Measurements from ENCODE around the gene DENND5A.
A peak's percentile ranks its signal among the peaks of the same experiment; 100 is the strongest.

DENND5A gene

GRCh38 chr11:9096427-9096826, 168.7 kb downstream of the DENND5A start:
- Mint-ChIP-seq H3K27ac (no peak overlapping the region), H3K4me3 (no peak overlapping the region), H3K4me1 (no peaks in the 10 kb centered on the region), H3K36me3 (no peaks in the 10 kb centered on the region), H3K27me3 (peaks cover 69% of the 10 kb centered on the region), H3K9me3 (no peaks in the 10 kb centered on the region)
- no peak for ATAC-seq

GRCh38 chr11:9095421-9095820, 169.7 kb downstream of the DENND5A start:
- H3K27me3 Mint-ChIP-seq: peaks cover 62% of the 10 kb centered on the region
- no peaks in the 10 kb centered on the region for H3K9me3 Mint-ChIP-seq
- no peak overlapping the region for H3K27ac Mint-ChIP-seq
- H3K4me3 Mint-ChIP-seq: no peak overlapping the region
- no peaks in the 10 kb centered on the region for H3K36me3 Mint-ChIP-seq
- no peaks in the 10 kb centered on the region for H3K4me1 Mint-ChIP-seq
- no peak for ATAC-seq

DNA sequence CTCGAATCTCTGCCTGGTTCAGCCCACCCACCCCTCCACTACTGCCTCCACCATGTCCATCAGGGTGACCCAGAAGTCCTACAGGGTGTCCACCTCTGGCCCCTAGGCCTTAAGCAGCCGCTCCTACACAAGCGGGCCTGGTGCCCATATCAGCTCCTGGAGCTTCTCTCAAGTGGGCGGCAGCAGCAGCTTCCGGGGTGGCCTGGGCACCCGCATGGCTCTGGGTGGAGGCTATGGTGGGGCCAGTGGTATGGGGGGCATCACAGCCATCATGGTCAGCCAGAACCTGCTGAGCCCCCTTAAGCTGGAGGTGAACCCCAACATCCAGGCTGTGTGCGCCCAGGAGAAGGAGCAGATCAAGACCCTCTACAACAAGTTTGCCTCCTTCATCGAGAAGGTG, 170.7 kb downstream of the DENND5A start:
- Mint-ChIP-seq H3K27ac (no peak overlapping the region), H3K4me3 (no peak overlapping the region), H3K4me1 (no peaks in the 10 kb centered on the region), H3K36me3 (no peaks in the 10 kb centered on the region), H3K27me3 (peaks cover 62% of the 10 kb centered on the region), H3K9me3 (no peaks in the 10 kb centered on the region)
- no peak for ATAC-seq

DNA sequence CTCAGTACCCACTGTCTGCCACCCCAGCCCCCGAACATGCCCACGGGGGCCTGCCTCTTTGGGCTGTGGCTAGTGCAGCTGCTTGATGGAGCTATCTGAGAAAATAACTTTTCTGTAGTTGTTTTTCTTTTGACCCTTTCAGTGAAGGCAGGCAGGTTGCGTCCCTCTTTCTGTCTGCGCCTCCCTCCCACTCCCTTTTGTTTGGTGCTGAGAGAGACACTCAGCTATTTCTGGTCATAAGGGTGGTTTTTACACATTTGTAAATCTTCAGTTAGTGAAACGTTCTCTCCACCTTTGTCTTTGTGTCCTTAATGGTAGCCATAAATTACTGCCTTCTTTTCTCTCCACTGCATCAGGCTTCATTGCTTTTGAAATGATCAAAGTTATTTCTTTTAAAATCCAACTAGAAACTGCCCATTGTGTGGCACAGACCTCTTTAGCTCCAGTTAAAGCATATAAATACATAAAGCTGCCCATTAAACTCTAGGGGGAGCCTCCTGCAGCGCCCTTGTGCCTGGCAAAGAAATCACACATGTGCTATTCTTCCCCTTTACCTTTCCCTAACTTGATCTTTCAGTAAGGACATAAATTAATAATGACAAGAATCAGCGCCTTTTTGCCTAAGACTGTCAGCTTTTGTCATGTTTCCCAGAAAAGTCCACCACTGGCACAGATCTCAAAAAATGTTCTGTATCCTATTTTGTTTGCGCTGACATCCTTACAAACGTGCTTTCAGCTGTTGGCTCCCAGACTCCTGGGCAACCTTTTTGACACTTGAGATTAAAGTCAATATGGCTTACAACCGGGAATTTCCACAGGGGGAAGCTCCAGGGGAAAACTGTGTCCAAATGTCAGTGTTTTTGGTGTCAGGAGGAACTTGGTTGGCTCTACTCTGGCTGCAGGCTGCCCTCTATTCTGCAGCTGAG, 172.0 kb downstream of the DENND5A start:
- no peaks in the 10 kb centered on the region for H3K9me3 Mint-ChIP-seq
- no peaks in the 10 kb centered on the region for H3K36me3 Mint-ChIP-seq
- H3K4me3 Mint-ChIP-seq: peak overlapping the region; percentile 12
- no peak for ATAC-seq
- H3K27me3 Mint-ChIP-seq: peaks cover 68% of the 10 kb centered on the region
- H3K4me1 Mint-ChIP-seq: no peaks in the 10 kb centered on the region
- no peak overlapping the region for H3K27ac Mint-ChIP-seq

DNA sequence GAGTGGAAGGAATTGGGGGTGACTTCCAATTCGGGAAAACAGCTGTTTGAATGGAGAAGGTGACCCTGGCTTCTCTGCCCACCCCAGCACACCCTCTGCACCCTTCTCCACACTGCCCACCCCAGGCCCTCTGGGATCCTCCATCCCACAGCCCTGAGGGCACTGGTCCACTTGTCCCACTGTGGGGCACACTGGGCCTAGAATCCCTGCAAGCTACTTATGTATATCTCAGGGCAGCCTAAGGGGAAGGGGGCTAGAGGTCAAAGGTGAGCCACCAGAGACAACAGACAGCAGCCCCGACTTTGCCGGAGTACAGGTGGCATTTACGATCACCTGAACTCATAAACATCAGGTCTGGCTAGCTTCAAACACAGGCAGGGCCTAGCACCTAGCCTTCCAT, 173.1 kb downstream of the DENND5A start:
- Mint-ChIP-seq H3K4me1 (no peaks in the 10 kb centered on the region), H3K36me3 (no peaks in the 10 kb centered on the region), H3K27ac (no peak overlapping the region), H3K9me3 (no peaks in the 10 kb centered on the region), H3K27me3 (peaks cover 75% of the 10 kb centered on the region), H3K4me3 (peak overlapping the region; percentile 45)
- no peak for ATAC-seq

- H3K36me3 Mint-ChIP-seq: no peaks in the 10 kb centered on the region
- ATAC-seq: peak; percentile 24
- no peaks in the 10 kb centered on the region for H3K9me3 Mint-ChIP-seq
- H3K4me3 Mint-ChIP-seq: peak within 1 kb of the TSS; percentile 45
- H3K27me3 Mint-ChIP-seq: peaks cover 72% of the 10 kb centered on the region
- no peaks in the 10 kb centered on the region for H3K4me1 Mint-ChIP-seq
- H3K27ac Mint-ChIP-seq: no peak within 1 kb of the TSS
These were observed 173.9 kb downstream of the DENND5A start, which contains the start of gene SCUBE2 for GRCh38 chr11:9091044-9091922. SCUBE2 (minus strand) TSS chr11:9091599; CDS start chr11:9091528, 71 bp downstream.

GRCh38 chr11:9090488-9091043, 174.6 kb downstream of the DENND5A start:
- Mint-ChIP-seq H3K4me1 (no peaks in the 10 kb centered on the region), H3K4me3 (peak overlapping the region; percentile 22), H3K27me3 (peaks cover 68% of the 10 kb centered on the region), H3K9me3 (no peaks in the 10 kb centered on the region), H3K36me3 (no peaks in the 10 kb centered on the region), H3K27ac (no peak overlapping the region)
- ATAC-seq: no peak

GRCh38 chr11:9089636-9090035, 175.5 kb downstream of the DENND5A start:
- no peaks in the 10 kb centered on the region for H3K9me3 Mint-ChIP-seq
- peaks cover 59% of the 10 kb centered on the region for H3K27me3 Mint-ChIP-seq
- no peak overlapping the region for H3K27ac Mint-ChIP-seq
- no peak overlapping the region for H3K4me3 Mint-ChIP-seq
- no peak for ATAC-seq
- no peaks in the 10 kb centered on the region for H3K36me3 Mint-ChIP-seq
- H3K4me1 Mint-ChIP-seq: no peaks in the 10 kb centered on the region

- Mint-ChIP-seq H3K36me3 (no peaks in the 10 kb centered on the region), H3K27ac (no peak overlapping the region), H3K9me3 (no peaks in the 10 kb centered on the region), H3K27me3 (peaks cover 53% of the 10 kb centered on the region), H3K4me3 (no peak overlapping the region), H3K4me1 (no peaks in the 10 kb centered on the region)
- ATAC-seq: no peak
These were observed 176.1 kb downstream of the DENND5A start for GRCh38 chr11:9089061-9089460.
